Stimulated activated CD4-positive, alpha-beta T cell treated with anti-CD3 and anti-CD28 coated beads, Interleukin-15, amount 100 ng/mL, for 24 hours (primary cell): Measurements from ENCODE around the gene HHIP.
A peak's percentile ranks its signal among the peaks of the same experiment; 100 is the strongest.

ENCODE experiments used
- DNase-seq: peaks from one replicate; pipeline ENCODE4 v3.0.0-alpha.2; 2020

HHIP gene, protein sequence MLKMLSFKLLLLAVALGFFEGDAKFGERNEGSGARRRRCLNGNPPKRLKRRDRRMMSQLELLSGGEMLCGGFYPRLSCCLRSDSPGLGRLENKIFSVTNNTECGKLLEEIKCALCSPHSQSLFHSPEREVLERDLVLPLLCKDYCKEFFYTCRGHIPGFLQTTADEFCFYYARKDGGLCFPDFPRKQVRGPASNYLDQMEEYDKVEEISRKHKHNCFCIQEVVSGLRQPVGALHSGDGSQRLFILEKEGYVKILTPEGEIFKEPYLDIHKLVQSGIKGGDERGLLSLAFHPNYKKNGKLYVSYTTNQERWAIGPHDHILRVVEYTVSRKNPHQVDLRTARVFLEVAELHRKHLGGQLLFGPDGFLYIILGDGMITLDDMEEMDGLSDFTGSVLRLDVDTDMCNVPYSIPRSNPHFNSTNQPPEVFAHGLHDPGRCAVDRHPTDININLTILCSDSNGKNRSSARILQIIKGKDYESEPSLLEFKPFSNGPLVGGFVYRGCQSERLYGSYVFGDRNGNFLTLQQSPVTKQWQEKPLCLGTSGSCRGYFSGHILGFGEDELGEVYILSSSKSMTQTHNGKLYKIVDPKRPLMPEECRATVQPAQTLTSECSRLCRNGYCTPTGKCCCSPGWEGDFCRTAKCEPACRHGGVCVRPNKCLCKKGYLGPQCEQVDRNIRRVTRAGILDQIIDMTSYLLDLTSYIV

DNA sequence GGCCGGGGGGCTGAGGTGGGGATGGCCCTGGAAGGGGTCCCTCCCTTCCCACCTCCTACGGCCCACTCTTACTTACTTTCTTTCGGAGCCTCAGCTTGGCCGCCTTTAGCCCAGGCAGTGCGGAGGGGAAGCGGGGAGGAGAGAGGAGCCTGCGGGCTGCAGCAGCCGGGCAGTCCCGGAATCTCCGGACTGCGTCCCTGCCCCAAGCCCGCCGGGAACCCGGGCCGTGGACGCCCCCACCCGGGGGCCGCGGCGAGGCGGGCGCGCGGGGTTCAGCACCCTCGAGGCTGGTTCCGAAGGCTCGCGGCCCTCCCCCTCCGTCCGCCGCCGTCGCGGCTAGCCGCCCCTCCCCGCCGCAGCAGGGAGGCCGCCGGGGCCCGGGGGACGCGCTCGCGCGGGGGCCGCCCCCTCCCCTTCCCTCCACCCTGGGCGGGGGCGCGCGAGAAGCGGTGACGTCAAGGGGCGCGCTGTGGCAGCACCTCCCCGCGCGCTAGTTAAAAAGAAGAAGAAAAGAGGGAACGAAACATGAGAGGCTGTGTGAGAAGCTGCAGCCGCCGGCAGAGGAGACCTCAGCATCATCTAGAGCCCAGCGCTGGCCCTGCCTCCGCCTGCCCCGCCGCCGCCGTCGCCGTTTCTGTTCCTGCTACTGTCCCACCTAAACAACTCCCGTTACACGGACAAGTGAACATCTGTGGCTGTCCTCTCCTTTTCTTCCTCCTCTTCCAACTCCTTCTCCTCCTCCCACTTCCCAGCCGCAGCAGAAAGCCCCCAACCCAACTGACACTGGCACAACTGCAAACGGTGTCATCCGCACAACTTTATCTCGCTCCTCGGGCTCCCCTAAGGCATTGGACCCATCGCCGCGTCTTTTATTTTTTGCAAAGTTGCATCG lies at the start of gene HHIP:
Gene HHIP, plus strand, starts transcription at position 526 of the 892 bp plus-strand sequence. CDS start 520 bp downstream, outside the sequence.
- DNase-seq, result peak; percentile 27

DNA sequence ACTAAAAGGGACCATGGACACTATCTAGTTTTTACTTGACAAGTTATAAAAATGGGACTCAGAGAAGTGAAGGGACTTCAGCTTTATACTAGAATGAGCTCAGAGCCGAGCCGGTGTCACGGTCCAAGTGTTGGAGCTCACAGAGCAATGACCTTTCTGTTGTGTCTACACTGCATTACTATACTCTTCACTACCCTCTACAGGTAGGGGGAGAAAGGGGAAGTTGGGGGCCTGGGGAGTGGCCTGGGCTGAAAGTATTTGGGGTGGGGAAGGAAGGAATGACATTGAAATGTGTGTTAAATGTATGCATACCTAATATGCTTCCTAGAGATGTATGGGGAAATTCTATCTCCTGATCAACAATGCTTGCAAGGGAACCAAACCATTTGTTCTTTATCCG lies 48.8 kb upstream of the HHIP start:
- no peak for DNase-seq

DNA sequence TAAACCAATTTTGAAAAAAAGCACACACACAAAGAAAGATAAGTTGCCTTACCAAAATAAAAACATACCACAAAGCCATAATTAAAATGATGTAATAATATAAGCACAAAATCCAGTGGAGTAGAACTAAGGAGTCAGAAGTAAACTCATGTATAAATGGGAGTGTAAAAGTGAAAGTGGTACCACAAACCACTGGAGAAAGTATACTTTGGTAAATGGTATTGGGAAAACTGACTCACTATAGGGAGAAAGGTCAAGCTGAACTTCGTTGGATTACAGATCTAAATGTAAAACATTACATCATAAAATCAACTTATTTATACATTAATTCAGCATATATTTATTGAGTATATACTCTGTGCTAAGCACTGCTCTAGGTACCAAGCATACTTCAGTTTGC lies 46.3 kb upstream of the HHIP start:
- no peak for DNase-seq

DNA sequence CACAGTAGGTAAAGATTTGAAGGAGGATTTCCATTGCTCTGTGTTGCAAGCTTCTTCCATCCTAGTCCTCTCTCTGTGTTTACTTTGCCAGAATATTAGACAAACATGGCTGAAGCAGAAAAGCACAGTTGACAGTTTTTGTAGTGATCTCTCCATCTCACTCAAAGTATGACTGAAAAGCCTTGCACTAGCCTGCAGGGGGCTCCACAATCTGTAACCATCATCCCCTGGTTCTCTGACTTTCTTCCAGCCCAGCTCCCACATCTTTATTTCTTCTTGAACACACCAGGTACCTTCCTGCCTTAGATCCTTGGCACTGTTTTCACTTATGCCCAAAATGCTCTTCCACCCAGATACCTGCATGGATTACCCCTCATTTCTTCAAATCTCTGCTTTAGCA lies 34.1 kb upstream of the HHIP start:
- peak; percentile 2 for DNase-seq

DNA sequence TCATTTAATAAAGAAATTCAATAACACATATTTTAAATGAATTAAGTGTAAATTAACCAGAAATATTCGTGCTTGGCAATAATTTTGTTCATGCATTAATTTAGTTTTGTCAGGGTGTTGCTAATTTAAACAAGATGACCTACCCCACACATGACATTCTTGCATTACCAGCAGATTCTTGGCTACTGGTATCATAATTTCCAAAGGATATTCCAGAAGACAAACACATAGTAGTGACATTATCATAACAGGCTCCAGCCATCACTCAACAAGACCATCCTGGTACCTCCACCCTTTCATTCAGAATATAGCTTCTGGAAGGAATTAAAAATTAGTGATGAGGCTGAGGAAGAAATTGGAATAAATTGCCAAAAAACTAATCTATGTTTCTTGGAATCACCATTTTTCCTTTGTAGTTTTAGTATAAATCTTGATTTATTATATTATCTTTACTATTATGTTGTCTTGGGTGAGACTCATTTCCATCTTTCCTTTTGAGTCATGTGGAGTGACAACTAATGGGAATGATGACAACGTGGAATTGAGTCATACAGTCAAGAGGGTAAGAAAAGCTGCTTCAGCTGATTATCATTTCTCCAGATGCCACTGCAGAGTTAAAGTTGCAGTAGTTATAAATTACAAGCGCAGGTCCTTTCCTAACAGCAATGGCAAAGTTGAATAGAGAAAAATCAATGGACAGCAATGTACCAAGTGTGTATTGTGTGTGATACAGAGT lies 30.9 kb upstream of the HHIP start:
- DNase-seq, result no peak

DNA sequence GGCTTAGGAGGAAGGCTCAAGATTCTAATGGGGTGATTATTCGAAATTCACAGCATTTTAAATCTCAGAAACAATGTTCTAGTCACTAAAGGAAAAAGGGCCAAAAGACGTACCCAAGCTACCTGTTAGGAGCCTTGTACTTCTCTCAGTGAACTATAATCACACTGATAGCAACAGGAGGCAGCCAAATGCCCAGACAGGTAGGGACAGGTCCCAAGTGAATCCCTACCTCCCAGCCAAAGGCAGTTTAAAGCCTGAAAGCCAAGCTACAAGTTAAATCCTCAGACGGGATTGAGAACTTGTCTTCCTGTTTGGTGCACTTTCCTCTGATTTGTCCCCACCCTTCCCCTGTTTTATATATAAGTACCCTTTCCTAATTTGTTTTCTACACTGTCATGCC lies 24.3 kb upstream of the HHIP start:
- DNase-seq, result no peak

DNA sequence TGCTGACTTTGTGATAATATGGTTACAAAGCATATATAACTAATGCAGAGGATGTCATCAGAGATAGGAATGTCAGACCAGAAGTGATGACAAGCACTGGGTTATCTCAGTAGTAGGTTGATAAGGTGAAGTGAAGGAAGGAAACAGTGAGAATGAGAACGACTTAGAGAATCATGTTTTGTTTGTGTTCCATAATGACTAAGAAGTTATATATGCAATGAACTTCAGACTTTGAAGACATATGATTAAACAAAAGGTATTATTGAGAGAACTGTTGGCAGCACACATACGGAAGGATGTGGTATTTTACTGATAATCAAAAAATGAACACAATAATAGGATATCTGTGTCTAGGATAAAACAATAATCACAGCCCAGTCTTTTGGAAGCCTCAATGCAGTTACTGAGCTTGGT lies 18.3 kb upstream of the HHIP start:
- no peak for DNase-seq

DNA sequence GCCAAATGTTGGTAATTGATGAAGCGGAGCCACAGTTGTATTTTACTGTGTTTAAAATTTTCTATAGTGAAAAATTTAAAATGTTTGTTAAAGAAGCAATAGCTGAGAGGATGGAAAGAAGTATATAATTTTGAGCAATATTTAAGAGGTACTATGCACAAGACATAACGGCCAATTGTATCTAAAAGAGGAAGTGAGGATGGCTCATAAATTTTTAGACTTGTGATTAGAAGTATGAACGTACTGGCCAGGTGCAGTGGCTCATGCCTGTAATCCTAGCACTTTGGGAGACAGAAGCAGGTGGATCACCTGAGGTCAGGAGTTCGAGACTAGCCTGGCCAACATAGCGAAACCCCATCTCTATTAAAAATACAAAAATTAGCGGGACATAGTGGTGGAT lies 12.7 kb upstream of the HHIP start:
- DNase-seq, result no peak

DNA sequence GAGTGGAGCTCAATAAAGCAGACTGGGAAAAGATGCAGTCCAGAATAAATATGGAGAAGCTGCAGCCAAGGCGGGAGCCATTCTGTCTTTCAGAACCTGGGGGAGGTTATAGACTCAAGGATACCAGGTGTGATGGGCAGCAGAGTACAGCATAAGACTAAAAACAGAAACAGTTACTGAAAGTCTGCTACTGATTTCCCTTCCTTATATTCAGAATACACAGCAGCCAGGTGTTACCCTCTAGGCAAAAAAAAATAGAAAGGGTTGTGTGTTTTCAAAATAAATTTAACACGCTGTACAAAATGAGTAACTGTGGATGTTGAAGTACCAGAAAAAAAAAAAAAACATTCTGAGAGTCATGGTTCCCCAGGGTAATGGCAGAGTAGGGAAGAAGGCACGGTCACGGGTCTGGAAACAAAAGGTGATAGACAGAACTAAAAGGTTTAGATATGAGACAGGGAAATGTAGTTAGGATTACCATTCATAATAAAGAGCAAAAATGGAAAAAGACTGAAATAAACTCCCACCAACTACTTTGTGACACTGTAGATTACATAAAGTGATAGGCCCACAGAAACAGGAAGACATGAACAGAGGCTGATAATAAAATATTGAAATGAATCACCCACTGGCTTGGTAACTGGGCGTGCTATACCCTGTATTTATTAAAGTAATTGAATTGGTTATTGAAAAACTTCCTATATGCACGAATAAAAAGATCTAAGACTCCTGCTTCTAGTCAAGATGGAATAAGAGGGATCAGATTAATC lies 10.8 kb upstream of the HHIP start:
- no peak for DNase-seq

DNA sequence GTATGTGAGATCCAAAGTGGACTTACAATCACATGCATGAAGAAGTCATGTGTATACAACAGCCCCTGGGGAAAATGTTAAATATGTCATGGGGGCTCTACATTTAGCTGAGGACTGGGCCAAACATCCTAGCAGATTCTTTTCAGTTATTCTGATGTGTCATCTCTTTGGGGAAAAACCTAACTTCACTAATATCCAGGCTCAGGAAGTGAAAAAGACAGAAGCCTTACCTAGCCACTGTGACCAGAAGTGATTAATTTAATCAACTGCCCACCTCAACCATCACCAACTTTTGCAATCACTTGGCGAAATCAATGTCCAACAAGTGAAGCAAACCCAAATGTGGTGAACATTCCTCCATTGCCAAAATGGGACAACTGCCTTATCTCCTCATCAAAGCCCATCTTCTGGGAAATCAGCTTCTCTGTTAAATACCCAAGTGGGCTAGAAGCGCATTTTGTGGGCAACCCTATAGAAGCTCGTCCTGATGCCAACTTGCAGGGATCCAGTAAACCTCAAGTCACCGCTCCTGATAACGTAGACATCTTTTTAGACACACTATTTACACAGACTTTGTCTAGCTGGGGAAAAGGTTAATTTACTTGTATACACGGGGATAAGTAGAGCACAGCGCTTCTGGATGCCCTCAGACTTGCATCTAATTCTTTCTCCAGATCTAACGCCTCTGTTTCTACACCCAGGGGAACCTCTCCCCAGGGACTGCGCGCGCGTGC lies 1.4 kb upstream of the HHIP start:
- no peak for DNase-seq

DNA sequence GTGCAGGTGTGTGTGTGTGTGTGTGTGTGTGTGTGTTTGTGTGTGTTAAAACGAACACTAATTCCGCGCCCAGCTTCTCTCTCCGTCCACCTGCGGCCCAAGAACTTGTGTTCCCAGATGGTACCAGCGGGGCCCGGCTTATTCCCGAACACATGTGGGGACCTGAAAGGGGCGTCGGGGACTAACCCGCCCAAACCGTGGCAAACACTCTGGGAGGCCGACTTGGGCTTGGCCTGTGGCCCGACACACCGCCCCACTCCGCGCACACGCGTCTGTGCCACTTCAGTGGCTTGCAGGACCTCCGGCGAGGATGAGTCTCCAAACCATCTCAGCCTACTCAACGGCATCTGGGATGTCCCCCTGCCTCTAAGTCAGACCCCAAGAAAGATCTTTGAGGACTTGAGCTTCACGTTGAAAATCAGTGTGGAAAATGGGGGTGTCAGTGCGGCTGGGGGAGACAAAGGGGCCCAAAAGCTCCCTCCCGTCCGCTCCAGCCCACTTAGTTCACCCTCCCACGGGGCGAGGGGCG lies 790 bp upstream of the HHIP start:
- no peak for DNase-seq

DNA sequence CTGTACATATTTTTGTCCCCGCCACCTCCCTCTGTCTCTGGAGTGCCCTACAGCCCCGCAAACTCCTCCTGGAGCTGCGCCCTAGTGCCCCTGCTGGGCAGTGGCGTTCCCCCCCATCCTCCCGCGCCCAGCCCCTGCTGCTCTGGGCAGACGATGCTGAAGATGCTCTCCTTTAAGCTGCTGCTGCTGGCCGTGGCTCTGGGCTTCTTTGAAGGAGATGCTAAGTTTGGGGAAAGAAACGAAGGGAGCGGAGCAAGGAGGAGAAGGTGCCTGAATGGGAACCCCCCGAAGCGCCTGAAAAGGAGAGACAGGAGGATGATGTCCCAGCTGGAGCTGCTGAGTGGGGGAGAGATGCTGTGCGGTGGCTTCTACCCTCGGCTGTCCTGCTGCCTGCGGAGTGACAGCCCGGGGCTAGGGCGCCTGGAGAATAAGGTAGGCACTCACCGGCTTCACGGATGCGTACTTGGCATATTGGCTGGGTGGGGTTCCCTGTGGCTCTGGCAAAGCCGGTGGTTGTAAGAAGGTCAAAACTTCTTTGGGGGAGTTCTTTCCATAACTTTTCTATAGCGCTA lies 653 bp downstream of the HHIP start:
- DNase-seq, result peak; percentile 11

DNA sequence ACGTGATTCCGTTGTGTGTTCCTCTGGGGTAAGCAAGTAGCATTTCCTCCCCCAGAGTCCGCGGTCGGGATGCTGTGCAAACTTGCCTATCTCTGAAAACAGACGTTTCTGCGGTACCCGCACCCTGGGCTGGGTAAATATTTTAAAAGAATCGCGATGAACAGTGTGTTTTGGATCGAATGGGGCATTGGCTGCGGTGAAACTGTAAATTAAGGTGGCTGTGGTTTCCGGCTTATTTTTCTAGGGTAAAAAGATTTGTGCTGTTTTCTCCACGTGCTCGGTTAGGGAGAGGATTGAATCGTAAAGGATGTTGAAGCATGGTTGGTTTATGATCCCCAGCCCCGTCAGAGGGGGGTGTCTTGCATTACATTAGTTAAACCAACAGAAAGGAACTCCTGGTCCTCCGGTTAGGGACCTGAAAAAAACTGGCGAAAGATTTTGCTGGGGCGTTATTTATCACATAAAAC lies 1.2 kb downstream of the HHIP start:
- DNase-seq, result peak; percentile 22

DNA sequence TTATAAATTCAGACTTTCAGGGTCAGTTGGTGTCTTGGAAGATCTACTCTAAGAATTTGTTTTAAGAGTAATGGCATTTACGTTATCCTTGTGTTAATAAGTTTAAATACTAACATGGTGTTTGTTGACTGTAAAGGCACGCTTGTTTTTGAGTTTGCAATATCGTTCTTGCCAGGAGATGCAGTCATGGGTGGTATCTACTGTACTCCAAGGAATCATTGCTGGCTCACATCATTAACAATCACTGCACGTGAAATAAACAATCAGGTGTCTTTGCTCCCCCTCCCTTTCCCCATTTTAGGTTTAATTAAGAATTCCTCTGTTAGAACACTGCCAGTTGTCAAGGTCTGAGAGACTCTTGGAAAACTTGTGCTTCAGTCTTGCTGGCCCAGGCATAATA lies 1.6 kb downstream of the HHIP start:
- DNase-seq, result no peak

DNA sequence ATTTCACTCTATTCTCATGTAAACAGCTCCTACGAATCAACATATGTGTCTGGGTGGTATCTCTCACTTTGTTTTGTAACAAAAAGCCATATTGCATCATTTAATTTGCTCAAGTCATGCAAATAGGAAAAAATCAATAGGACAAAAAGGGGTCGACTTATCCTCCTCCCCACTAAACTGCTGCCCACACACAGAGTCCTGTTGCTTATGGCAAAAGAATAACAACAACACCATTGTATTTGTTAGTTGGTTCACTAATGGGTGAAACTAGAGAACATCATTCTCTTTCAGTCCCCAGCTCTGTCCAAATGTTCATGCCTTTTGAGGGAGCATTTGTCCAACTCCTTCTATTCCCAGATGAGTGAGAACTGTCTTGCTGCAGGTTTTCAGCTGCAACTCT lies 2.1 kb downstream of the HHIP start:
- DNase-seq, result no peak

DNA sequence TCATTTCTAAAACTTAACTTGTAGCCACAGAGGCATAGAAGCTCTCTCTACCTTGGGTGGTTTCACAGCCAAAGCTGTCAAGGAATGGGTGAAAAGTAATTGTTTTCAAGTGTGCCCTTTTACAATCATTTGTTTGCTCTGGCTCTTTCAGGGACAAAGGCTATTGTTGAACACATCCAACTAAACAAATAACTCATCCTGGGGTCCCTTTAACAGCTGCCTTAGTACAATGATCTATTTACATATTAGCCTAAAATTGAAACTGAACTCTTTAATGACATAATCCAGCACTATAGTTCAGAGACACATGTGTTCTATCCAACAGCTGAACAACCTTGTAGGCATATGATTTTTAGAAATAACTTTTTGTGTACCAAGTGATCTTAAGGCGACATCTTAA lies 3.7 kb downstream of the HHIP start:
- no peak for DNase-seq

DNA sequence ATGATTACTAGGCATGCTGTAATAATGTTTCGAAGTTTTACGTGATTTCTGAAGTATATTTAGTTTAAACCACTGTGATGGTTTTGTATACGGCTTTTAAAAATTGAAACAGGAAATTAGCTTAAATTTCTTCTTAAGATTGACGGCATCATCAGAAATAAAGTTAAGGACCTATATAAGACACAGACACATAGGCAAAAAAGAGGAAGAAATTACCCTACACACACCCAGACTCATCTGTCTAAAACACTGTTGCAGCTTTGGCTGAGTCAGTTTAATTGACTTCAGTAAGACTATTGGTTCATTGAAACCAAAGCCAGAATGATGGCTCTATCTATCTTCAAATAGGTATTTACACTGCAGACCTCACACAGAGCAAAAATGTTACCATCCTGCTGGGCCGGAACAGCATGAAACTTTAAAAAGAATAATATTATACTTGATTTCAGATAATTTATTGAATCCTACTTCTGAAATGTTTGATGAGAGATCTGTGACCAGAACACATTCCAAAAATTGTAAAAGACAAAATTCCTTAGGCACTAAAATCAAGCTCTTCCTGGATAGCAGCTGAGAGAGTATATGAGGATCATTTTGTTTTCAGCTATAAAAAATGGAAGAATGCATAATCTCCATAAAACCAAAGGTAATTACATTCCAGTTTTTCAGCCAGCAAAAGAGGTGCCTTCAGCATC lies 4.5 kb downstream of the HHIP start:
- no peak for DNase-seq

DNA sequence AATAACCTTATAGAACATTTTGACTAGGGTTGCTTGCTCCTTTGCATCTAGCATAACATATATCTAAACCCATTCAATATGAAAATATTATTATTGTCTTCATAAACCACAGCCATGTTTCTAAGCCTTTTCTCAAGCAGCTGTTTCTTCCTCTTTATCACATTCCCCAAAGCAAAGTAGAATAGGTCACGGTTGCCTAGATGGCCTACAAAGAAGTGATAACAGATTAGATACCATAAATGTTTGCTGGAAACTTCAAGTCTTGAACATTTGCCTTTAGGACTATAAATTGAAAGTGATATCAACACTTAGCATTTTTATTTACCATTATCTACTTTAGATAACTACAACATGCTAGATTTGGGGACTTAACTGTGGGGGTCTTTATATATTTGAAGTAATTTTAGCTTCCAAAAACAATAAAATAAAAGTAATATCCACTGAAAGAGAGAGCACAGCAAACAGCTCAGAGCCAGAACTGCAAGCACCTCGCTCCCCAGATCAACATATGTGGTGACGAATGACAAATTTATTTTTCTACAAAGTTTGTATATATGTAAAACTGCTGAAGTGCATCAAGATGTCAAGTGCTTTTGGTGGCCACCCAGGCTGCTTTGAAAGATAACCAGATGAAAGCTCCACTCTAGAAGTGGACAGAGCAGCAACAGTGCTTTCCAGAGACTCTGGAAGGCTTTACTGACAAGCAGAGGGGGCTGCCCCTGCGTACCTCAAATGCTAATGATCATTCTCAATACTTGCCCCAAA lies 8.0 kb downstream of the HHIP start:
- DNase-seq, result no peak

DNA sequence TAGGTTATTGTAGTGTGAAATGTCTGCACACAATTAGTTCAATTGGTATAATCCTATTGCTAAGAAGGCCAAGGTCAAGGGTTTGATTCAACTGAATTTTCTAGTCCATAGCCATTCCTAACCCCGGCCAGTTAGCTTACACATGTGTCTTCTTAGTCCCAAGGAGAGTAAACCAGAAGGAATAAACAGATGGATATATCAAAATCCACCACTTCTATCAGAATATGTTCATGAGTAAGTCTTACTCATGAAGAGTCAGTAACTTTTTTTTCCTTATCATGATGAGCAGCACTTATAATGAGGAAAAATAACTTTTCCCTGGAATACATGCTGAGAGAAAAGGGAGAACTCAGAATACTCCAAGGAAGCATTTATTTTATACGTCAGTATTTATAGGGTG lies 9.5 kb downstream of the HHIP start:
- DNase-seq, result no peak
